Motor neuron (in vitro differentiated cells): ENCODE data around the gene OLIG3. TPM values are rescaled to one million over a fixed set of nuclear protein-coding genes. Genes with fewer than 3 reads are reported as not detected.

Source experiments
- ATAC-seq, 8 experiments: fragments of 200-7000 bp; cut with Tn5 transposase; replicated peaks in 6 of 8; 2 replicates each; pipeline ENCODE4 v1.8.0; 2021; ENCODE audit warnings: mild to moderate bottlenecking in 8 of 8, moderate library complexity in 8 of 8
- H3K27ac ChIP-seq, 2 donors: fragments of 250-450 bp; sonication (Bioruptor Pico); 2 replicates each; pipeline ENCODE4 v1.9.0; 2021; ENCODE audit warnings: antibody characterized with exemption in 2 of 2, mild to moderate bottlenecking in 2 of 2, moderate library complexity in 1 of 2
- H3K4me1 ChIP-seq, 2 donors: fragments of 250-450 bp; sonication (Bioruptor Pico); replicated peaks in 1 of 2; 2 replicates each; pipeline ENCODE4 v1.6.1; 2021; ENCODE audit warnings: antibody characterized with exemption in 2 of 2, mild to moderate bottlenecking in 2 of 2, moderate library complexity in 1 of 2
- H3K4me3 ChIP-seq, 5 donors: fragments of 250-450 bp; sonication (Bioruptor Pico); 2 replicates each; pipeline ENCODE4 v1.9.0; 2021; ENCODE audit warnings: antibody characterized with exemption in 5 of 5, mild to moderate bottlenecking in 5 of 5, moderate library complexity in 4 of 5
- WGBS, 10 experiments: fragments of 450-650 bp; shearing (Covaris generic); methylation state at CpG; one replicate each; pipeline ENCODE4 v1.0.0; 2022; 5-methylcytosine and 5-hydroxymethylcytosine counted together
- in situ Hi-C, 9 experiments: fragments of 400-800 bp; cut with MboI; loops; one replicate each; pipeline ENCODE4 v1.15.0; 2021; ENCODE audit warnings: low sequenced_read_pairs in 9 of 9, low pct_unique_long_range_greater_than_20kb in 2 of 9; ENCODE audit not compliant: unreplicated experiment in 9 of 9
- total RNA-seq, 8 experiments: library from RNA; unstranded; fragments of 300-600 nt; gene quantifications; 2 replicates each; pipeline versions ENCODE4 v1.2.3 to v1.2.4, GENCODE V29; 2022

OLIG3 gene
- 1 to 10 TPM in 2 of 8 experiments, under 1 TPM in 3, not detected in 3; 0.23 to 1.2 (median 0.52) TPM for total RNA-seq

DNA sequence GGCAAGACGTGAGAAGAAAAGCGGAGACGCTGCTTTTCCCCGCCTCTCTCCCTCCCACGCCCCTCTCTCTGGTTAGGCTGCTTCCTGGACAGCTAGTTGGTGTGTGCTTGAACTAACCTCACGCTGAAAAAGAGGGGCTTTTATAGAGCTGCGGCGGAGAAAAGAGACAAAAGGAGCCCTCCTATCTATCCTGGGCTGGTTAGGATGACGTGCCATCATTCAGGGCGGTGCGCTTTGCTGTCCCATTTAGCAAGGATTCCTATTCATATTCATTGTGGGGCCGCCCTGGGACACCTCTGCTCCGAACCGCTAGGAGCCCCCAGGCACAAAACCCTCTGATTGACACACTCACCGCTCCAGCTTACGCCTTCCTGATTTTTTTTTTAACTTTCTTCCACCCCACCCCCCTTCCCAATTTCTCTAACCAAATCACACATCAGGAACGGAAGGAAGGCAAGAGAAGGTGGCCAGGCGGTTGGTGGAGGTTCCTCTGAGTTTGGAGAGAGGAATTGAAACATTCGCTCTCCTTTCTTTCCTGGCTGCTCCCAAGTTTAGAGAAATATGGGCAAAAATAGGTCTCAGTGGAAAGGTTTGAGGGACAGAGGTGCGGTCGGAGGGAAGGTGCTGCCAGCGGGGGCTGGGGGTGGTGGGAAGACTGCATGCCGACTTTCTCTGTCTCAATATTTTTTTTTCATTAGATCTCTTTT, at the start of gene OLIG3:
OLIG3 (minus strand) TSS at position 114 of the 707 bp plus-strand sequence. CDS start 224 bp downstream, outside the sequence.
- in situ Hi-C loops: no loop called here
- Histone ChIP-seq H3K4me1 (peaks cover 8 to 39% of the 10 kb centered on the region in 2 donors), H3K4me3 (peak within 1 kb of the TSS in 4 of 5 donors; percentile 10 to 26 (median 21)), H3K27ac (no peak within 1 kb of the TSS)
- peak in 2 of 8 experiments; percentile 12 to 36 for ATAC-seq
- WGBS, 10 experiments: 0 to 27% (median 4%) methylated on average over 1 to 8 of the region's 23 CpGs; no CpG with 5 or more reads in 2 of the 10 experiments

DNA sequence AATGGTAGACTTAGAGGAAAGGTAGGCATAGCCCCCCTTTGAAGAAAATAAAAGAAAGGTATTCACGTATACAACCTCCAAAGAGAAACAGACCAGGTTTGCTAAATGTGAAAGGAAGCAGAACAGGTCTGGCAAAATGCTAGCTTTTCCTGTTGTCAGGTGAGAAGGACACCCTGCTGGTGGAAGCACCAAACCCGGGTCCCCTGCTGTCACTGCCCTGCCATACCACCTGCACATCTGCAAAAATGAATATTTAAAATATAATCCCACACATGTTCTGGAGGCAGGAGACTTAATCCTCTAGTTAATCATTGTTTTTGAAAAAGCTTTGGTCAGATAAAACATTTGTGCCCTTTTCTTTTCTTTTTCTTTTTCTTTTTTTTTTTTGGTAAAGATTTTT, 48.9 kb upstream of the OLIG3 start:
- Histone ChIP-seq H3K27ac (no peak overlapping the region), H3K4me3 (no peak overlapping the region), H3K4me1 (peaks cover 12 to 15% of the 10 kb centered on the region in 2 donors)
- in situ Hi-C loops: no loop called here
- no peak for ATAC-seq
- WGBS, 10 experiments: 0 to 100% (median 64%) methylated on average over 1 to 2 of the region's 2 CpGs; no CpG with 5 or more reads in 1 of the 10 experiments

DNA sequence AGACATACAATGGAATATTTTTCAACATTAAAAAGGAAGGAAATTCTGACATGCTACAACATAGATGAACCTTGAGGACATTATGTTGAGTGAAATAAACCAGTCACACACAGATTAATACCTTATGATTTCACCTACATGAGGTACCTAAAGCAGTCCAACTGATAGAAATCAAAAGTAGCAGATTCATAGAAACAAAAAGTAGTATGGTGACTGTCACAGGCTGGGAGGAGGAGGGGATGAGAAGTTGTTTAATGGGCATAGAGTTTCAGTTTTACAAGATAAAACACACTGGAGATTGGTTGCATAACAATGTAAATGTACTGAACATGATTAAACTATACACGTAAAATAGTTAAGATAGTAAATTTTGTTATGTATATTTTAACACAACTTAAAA, 48.5 kb upstream of the OLIG3 start:
- no peak overlapping the region for H3K4me3 ChIP-seq

DNA sequence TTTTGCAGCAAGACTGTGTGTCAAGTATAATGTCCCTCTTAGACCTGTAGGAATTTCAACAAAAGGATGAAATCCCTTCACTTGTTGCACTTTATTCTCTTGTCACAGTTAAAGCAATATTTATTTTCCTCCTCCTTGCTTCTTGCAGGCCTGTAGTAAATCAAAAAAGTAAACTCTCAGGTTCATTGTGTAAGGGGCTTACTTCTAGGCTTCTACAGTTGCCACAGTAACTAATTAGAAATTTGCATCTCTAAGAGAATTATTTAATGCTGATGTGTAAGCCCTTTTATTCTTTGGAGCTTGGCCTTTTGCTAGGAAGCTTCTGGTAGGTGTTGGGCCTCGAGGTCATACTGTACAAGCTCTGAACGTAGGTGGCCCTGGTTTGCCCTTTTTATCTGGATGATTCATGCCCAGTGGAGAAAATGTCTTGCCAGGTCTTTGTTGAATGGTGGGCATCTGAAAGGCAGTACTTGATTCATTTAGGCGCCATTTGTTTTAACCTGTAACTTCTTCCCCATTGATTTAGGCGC, 47.4 kb upstream of the OLIG3 start:
- 20 to 73% (median 37%) methylated on average over 2 to 4 of the region's 4 CpGs; no CpG with 5 or more reads in 1 of the 10 experiments for WGBS, 10 experiments
- Histone ChIP-seq H3K4me1 (peaks cover 12 to 15% of the 10 kb centered on the region in 2 donors), H3K4me3 (no peak overlapping the region), H3K27ac (no peak overlapping the region)
- in situ Hi-C loops: no loop called here
- peak in 5 of 8 experiments; percentile 82 to 93 (median 90) for ATAC-seq

More for the DNA sequence above, 48.5 kb upstream of the OLIG3 start:
- in situ Hi-C loops: no loop called here
- H3K4me1 ChIP-seq: peaks cover 12 to 15% of the 10 kb centered on the region in 2 donors
- 0 to 86% (median 29%) methylated on average over 1 of the region's 1 CpG; no CpG with 5 or more reads in 3 of the 10 experiments for WGBS, 10 experiments
- no peak overlapping the region for H3K27ac ChIP-seq
- no peak for ATAC-seq

DNA sequence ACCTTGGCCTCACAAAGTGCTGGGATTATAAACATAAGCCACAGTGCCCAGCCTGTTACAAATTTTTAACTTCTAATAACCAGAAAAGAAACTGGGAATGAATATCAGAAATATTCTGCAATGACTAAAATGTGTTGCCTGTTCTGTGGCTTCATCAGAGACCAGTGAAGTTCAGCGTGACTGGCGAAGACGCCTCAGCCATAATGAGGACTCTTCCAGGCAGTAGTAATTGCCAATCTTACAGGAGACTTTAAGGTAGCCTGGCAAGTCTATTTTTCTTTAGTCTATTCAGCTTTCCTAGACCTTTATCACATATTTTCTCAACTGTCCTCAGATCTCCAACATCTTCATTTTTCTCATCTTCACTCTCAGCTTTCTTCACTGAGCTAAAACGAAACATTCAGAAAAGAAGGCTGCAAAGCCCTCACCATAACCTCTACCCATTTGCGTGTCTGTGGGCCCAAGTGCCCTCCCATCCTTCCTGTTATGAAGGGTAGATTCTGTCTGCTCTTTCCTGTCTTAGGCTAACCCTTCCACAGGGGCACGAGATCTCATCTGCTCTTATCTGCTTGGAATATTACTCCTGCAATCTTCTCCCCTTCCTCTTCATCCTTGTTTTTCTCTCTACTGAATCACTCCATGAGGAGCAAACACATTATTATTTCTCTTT, 42.0 kb upstream of the OLIG3 start:
- Histone ChIP-seq H3K4me1 (peaks cover 1 to 7% of the 10 kb centered on the region in 2 donors), H3K4me3 (no peak overlapping the region), H3K27ac (no peak overlapping the region)
- 20 to 98% (median 94%) methylated on average over 3 to 6 of the region's 6 CpGs for WGBS, 10 experiments
- in situ Hi-C loops: no loop called here
- ATAC-seq: no peak

DNA sequence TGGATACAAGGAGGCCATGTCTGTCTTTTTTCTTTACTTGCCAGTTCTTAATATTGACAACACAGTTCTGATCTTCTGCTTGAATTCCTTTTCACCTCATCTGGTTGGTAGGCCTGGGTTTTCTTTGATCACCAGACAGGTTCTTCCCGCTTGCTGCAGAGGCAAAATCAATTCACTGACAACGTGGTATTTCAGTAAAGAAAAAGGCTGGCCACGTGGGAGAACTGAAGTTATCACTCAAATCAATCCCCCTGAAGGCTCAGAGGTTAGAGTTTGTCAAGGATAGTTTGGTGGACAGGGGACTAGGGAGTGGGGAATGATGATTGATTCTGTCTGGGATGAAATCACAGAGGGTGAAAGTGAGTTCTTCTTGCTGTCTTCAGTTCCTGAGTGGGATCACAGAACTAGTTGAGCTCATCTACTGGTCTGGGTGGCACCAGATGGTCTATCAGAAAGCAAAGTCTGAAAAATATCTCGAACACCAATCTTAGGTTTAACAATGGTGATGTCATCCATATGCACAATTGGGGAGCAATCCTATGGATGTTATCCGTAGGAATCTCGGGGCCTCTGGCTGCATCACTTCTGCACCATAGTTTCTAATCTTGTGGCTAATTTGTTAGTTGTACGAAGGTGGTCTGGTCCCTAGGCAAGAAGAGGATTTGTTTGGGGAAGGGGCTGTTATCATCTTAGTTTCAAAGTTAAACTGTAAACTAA, 37.3 kb upstream of the OLIG3 start:
- Histone ChIP-seq H3K27ac (no peak overlapping the region), H3K4me3 (no peak overlapping the region), H3K4me1 (no peaks in the 10 kb centered on the region)
- in situ Hi-C loops: no loop called here
- ATAC-seq: no peak
- WGBS, 10 experiments: 0 to 100% (median 67%) methylated on average over 1 to 7 of the region's 7 CpGs

DNA sequence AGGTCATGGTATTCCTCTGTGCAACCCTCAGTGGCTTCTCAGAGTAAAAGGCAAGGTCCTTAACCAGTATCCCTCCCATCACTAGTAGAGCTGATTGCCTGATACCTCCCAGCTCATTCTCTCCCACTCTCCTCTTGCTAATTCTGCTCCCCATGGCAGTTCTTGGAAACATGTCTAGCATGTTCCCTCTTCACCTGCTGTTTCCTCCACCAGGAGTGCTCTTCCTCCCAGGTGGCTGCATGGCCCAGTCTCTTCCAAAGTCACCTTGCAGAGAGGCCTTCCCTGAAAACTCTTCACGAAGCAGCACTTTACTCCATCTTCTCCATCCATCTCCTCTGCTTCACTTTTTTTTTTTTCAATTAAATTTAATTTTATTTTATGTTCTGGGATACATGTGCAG, 36.2 kb upstream of the OLIG3 start:
- Histone ChIP-seq H3K27ac (no peak overlapping the region), H3K4me1 (no peaks in the 10 kb centered on the region), H3K4me3 (no peak overlapping the region)
- in situ Hi-C loops: no loop called here
- 0 to 86% (median 13%) methylated on average over 1 of the region's 1 CpG; no CpG with 5 or more reads in 3 of the 10 experiments for WGBS, 10 experiments
- ATAC-seq: no peak

DNA sequence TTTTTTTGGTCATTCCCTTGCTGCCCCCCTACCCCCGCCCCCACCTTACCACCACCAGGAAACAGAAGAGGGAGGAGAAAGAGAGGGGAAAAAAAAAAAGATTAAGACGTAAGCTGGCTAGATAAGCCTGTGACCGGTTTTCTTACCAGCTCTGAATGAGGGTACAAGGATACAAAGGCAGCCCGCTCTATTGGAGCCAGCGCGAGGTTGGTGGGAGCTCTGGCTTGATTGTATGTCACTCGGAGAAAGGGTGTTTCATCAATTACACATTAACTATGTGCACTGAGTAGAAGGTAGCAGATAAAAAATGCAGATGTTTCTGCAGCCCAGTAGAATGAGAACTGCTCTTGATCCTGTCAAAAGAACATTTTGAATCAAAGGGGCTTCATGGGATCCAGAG, 28.6 kb upstream of the OLIG3 start:
- peak in 3 of 8 experiments; percentile 37 to 59 (median 58) for ATAC-seq
- no peak overlapping the region for H3K27ac ChIP-seq
- peaks cover 15 to 17% of the 10 kb centered on the region in 2 donors for H3K4me1 ChIP-seq
- H3K4me3 ChIP-seq: no peak overlapping the region
- in situ Hi-C loops: no loop called here
- 7 to 53% (median 20%) methylated on average over 3 to 6 of the region's 7 CpGs; no CpG with 5 or more reads in 5 of the 10 experiments for WGBS, 10 experiments

DNA sequence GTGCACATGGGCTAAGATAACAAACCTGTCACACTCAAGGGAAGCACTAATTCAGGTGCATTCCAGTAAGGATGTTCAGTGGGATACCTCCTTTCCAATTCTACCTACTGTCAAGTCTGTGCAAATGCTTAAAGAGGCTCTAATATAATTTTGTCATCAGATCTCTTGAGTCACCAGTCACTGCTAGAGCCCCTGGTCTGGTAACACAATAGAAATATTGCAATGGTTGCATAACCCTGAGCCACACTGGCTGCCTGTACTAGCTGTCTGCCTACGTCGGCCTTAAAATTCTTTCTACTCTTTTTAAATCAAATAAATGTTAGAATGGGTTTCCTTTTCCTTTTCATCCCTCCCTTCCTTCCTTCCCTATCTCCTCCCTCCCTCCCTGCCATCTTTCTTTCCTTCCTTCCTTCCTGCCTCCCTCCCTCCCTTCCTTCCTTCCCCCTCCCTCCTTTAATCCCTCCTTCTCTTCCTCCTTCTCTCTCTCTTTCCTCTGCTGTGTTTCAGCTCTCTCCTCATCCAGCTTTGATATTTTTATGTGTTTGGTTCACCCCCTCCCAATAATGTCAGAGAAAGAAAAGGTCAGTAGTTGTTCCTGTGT, 28.1 kb upstream of the OLIG3 start:
- Histone ChIP-seq H3K4me1 (peaks cover 15 to 17% of the 10 kb centered on the region in 2 donors), H3K27ac (no peak overlapping the region), H3K4me3 (no peak overlapping the region)
- in situ Hi-C loops: no loop called here
- 38 to 57% methylated on average over 2 of the region's 2 CpGs; no CpG with 5 or more reads in 8 of the 10 experiments for WGBS, 10 experiments
- ATAC-seq: peak in 5 of 8 experiments; percentile 78 to 93 (median 82)

DNA sequence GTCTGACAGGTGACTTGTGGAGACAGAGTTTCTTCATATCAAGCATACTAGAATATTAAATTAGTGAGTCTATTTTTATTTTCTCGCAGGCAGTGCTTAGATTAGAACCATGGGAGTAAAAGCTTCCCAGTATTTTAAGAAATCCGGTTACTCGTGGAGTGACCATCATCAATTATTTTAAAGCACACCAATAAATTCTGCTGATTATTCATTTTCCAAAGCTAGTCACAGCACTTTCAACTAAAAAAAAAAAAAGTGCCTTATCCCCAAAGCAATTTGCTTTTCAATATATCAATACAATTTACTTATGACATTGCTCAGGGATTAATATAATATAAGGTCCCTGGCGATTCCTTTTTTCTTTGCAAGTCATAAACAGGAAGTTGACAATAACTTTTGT, 26.3 kb upstream of the OLIG3 start:
- WGBS, 10 experiments: 22 to 93% (median 75%) methylated on average over 1 to 4 of the region's 4 CpGs; no CpG with 5 or more reads in 3 of the 10 experiments
- ATAC-seq: no peak
- peaks cover 15 to 17% of the 10 kb centered on the region in 2 donors for H3K4me1 ChIP-seq
- no peak overlapping the region for H3K27ac ChIP-seq
- in situ Hi-C loops: no loop called here
- no peak overlapping the region for H3K4me3 ChIP-seq

DNA sequence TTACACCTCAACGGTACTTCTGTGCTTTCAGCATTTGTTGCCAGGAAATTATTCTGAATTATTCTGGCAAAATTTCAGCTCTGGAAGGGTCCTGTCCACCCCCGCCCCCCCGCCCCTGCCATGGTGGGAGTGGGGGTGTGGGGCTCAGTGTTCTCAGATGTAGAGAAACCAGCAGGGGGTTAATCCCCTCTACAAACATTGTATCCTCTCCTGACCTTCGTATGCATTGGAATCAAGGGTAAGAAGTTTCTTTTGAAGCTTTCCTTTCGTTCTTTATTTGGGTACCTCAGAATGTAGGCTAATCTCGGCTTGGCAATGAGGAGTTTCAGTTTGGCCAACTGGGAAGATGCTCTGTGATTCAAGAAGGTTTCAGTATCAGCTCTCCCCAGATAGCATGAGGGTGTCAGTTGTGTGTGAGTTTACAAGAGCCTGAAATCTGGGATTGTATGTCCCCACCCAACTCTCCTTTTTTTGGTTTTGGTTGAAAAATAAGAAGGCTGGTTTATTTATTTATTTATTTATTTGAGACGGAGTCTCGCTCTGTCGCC, 25.5 kb upstream of the OLIG3 start:
- no peak overlapping the region for H3K27ac ChIP-seq
- peaks cover 15 to 17% of the 10 kb centered on the region in 2 donors for H3K4me1 ChIP-seq
- no peak overlapping the region for H3K4me3 ChIP-seq
- ATAC-seq: no peak
- in situ Hi-C loops: no loop called here
- WGBS, 10 experiments: 50 to 80% (median 77%) methylated on average over 1 to 6 of the region's 9 CpGs; no CpG with 5 or more reads in 1 of the 10 experiments

DNA sequence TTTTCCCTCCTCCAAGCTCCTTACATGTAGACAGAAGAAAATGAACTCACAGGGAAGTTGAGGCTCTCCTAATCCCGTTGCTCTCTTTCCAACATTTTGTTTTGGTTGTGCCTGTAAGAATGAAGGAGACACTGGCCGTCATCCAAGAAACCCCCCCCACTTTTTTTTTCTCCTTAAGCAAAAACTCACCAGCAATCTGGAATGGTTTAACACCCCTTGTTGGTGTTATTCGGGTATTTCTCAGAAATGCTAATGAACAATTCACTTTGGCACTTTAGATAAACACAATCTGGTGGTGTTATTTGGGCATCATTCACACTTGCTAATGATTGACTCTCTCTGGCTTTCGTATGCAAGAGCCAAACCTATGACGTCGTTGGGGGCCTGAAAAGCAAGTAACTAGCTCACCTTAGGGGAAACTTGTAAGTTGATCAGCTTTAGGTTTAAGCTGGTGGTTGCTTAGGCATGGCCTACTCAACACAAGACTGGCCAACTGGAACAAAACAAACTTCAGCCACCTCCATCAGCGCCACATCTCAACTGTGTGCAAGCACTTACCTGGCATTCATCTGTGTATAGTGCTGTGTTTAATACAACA, 24.3 kb upstream of the OLIG3 start:
- ATAC-seq: no peak
- no peak overlapping the region for H3K27ac ChIP-seq
- WGBS, 10 experiments: 4 to 80% (median 41%) methylated on average over 2 to 7 of the region's 7 CpGs
- peaks cover 15 to 17% of the 10 kb centered on the region in 2 donors for H3K4me1 ChIP-seq
- no peak overlapping the region for H3K4me3 ChIP-seq
- in situ Hi-C loops: no loop called here
